Cerebellar cortex (tissue), 1 donor: ENCODE results near the gene PTPRM.

Experiments used
- DNase-seq: peaks from one replicate; pipeline ENCODE4 v3.0.0-alpha.2; 2015; ENCODE audit warnings: low spot score

The PTPRM gene

DNA sequence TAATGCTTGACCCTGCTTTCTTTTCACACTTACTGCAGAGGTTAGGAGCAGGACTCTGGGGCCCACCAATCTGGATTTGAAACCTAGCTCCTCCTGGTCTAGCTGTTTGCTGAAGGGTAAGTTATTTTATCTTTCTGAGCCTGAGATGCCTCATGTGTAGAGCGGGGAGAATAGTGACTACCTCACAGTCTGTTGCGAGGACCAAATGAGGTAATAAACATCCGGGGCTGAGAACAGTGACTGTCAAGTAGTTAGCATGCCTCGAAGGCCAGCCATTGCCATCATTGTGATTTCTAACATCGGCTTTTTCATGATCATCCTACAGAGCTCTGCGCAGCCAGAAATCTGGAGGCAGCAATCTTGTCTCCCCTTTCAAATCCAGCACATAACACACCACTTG is 32.9 kb downstream of the PTPRM start:
- no peak for DNase-seq

DNA sequence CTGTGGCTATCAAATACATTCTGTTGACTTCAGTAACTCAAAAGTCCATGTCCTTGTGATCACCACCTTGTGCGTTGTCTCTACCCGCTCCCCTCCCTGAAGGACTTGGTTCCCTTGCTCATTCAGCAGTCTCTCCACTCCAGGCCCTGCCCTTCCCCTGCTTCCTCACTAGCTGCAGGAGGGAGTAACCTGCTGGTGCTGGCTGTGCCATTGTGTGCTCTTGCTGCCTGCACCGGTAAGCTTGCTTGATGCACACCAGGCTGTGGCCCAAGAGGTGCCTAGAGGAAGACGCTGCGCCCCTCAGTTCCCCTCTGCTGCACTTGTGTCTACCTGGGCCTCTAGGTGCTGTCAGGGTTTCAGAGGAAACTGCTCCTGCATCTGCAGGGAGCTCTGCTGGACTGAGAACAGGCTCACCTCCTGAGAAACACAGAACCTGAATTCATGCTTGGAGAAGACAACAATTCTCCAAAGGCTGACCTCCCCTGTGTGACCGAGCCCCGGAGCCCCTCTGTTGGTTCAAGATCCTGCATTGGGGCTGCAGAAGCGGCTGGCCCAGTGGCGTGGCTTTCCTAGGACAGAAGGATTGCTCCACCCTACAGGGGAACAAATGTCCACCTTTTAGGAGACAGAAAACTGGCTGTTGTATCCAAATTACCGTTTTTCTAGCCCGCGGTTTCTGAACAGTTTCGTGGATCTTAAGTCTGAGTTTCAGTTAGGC is 33.6 kb downstream of the PTPRM start:
- no peak for DNase-seq

DNA sequence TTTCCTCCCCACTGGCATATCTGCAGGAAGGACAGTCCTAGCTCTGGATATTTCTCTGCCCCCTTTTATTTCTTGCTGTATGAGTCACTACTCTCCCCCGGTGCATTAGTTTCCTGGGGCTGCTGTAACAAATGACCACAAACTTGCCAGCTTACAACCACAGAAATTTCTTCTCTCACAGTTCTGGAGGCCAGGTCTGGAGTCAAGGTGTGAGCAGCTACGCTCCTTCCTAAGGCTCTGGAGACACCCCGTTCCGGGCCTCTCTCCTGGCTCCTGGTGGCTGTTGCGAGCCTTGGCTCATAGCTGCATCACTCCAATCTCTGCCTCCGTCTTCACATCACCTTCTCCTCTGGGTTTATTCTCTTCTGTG is 34.1 kb downstream of the PTPRM start:
- no peak for DNase-seq

DNA sequence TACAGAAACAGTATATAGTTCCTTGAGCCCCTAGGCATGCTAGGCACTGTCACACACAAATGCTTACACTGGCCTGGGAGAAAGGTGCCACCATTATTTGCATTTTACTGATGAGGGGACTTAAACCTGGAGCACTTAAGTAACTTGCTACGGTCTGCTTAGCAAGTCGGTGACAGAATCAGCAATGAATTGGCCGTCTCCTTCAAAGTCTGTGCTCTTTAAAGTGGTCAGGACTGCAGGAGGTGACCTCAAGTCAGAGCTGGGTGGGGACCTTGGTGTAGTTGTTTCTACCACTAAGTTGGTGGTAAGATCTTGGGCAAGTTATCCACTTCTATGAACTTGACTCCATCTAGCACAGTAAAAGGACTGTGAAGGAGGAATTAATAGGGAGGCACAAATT is 34.8 kb downstream of the PTPRM start:
- DNase-seq = no peak

DNA sequence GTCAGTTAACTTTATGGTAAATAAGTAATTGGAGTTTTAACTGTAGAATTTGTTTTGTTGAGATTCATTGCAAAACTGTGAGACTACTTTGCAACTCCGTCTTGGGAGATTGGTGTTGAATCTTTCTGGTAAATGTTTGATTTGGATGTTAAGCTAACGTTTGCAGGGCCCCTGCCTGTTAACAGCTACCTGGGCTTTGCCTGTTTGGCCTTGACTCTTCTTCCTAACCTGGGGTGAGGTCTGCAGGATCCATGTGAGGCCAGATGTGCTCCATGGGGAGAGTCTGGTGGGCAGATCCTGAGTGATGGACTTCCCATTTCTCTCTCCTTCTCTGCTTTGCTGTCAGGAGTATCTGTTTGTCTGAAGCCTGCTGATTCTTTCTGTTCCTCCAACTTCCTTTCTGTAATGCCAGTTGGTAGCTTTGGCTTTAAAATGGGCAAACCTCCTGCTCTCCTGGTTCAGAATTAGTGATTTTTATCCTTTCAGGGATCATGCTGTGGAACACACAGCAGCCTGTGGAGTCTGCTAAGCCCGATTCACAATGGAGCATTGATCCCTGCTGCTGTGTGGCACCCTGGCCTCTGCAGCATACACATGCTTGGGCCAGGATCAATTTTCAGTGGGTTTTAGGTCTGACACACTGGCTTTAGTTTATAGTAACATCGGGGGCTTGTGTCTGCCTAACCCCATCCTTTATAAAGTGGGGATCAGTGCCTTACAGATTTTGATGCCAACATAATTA is 36.3 kb downstream of the PTPRM start:
- no peak for DNase-seq

DNA sequence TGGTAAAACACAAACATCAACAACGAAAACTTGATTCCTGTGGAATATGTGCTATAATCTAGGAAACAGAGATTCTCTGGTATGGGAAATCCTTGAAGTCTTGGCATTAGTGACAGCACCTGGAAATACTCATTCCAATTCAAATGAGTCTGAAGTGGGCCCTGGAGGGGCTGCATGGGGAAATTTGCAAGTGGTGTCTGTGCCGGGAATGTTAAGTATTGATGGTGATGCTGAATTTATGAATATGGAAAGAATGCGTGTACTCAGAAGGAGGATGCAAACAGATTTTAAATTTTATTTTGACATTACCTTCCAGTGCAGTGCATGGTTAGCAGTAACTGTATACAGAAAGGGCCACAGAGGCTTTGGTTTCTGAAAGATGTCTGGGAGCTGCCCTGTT is 37.2 kb downstream of the PTPRM start:
- no peak for DNase-seq

DNA sequence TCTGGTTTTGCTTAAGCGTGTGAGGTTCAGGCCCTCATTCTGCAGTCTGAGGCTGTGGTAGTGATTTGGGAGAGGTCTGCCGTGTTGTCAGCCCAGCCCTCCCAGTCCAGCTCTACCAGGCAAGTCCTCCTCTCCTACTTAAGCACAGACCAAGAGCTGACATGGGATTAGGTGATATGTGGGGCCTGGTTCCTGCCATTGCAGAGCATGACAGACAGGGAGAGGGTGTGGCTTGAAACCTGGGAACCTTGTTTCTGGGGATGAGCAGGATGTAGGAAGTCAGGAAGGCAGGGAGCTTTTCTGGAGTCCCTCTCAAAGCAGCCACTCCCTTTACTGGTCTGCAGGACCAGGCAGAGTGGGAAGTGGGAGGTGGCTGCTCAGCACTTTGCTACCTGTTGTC is 38.6 kb downstream of the PTPRM start:
- DNase-seq = no peak

DNA sequence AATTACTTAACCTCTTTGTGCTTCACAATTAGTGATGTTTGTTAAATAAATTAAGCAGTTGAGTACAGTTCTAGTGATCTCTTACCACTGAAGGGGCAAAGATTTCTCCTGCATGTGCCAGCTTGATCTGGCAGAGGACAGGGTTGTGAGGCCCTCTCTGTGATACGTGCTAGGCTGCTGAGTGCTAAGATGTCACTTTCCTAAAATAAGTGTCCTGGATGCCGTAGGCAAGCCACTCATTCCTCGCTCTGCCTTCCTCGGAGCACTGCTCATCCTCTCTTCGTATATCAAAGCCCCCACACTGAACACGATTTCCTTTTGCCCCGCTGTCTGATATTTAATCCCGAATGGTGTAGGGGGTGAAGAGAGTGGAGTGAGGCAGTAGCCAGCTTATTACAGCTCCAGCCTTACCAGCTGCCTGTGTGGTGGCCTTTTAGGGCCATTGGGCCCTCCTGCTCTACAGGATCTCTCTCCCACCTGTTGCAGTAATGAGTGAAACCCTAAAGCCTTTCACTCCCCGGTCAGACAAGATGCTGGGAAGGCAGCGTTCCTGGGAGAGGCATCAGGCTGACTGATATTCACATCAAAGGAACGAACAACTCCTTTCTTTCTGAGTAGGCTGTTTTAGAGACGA is 40.5 kb downstream of the PTPRM start:
- DNase-seq = no peak

DNA sequence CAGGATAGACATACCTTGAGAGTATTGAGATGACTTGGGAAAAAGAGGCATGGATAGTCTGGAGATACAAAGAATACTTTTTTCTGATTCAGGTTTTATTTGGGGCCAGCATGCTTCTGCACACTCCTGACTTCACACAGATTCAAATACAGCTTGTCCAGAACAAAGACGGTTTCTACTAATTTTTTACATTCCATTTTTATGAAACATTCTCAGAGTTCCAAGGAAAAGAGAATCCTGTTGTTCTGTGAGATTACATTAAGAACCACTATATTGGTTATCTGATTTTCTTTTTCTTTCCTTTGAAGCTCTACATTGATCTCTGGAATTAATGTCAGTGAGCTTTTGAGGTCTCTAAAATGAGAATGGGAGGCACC is 41.0 kb downstream of the PTPRM start:
- DNase-seq = no peak

DNA sequence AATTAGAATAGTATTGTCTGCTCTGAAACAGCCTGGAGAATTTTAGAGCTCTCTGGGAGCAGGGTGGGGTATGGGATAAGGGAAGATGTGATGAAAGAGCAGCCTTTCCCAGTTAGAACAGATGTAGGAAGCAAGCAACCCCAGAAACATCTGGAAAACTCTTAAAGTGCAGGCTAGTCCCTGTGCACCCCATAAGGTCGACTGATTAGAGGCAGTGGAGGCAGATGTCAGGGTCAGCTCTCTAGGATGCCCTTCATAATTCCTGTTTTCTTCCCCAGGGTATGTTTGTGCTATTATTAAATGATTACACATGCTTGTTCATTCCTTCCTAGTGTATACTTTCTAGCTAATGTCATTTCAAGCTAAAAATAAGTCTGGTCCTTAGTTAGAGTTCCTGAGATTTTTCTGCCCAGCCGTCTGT is 41.7 kb downstream of the PTPRM start:
- DNase-seq = no peak

DNA sequence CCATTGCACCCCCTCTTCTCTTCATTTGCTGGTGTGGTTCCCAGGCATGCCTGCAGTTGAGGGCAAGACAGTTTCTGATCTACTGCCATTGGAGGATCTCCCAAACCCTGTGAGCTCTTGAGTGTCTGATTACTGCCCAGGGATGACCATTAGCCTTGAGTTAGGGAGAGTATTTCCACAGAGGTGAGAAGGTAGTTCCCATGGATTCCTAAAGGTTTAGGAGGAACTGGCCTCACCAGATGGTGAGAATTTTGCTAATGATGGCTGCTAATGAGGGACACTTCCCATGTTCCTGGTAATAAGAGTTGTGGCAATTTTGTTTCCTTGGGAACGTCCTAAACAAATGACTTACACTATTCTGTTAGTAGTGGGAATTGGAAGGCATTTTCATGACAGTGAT is 42.5 kb downstream of the PTPRM start:
- no peak for DNase-seq

DNA sequence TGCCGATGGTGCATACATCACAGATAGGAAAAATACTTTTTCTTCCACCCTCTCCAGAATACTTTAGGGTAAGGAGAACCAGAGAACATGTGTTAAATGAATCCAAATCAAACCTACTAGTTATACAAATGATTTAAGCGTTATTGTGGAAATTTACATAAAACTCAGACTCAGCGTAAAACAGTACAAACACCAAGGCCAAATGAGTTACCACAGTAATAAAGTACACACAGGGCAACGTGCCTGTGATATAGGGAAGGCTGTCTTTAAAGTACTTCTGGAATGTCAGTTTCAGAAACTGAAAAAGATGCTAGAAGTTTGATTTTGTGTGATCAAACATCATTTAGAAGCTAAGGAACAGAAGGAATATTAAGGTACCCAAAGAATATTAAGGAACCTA is 46.9 kb downstream of the PTPRM start:
- DNase-seq = no peak

DNA sequence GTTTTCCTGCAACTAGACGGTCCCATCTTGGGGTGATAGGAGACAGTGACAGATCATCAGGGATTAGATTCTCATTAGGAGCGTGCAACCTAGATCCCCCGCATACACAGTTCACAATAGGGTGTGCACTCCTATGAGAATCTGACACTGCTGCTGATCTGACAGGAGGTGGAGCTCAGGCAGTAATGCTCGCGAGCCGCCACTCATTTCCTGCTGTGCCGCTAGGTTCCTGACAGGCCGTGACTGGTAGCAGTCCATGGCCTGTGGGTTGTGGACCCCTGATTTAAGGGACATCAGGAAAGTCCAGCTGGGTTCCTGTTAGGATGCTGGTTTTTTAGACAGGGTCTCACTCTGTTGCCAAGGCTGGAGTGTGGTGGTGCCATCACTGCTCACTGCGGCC is 48.7 kb downstream of the PTPRM start:
- DNase-seq = no peak

DNA sequence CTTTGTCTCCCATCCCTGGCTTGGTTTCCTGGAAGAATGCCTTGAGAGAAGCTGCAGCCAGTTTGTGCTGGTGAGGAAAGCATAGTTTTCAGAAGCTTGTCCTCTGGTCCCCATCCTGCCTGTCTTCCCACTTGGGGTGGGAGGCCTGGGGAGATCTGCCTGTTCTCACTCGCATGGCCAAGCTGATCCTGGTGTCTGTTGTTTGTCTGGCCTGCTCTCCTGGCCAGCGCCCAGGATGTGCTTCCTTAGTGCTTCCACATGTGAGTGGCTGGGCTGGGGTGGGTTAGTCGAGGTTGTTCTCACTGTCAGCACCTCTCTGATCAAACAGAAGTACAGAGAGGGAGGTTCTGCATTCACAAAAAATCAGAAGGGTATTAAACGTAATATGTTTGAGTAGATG is 49.5 kb downstream of the PTPRM start:
- no peak for DNase-seq

DNA sequence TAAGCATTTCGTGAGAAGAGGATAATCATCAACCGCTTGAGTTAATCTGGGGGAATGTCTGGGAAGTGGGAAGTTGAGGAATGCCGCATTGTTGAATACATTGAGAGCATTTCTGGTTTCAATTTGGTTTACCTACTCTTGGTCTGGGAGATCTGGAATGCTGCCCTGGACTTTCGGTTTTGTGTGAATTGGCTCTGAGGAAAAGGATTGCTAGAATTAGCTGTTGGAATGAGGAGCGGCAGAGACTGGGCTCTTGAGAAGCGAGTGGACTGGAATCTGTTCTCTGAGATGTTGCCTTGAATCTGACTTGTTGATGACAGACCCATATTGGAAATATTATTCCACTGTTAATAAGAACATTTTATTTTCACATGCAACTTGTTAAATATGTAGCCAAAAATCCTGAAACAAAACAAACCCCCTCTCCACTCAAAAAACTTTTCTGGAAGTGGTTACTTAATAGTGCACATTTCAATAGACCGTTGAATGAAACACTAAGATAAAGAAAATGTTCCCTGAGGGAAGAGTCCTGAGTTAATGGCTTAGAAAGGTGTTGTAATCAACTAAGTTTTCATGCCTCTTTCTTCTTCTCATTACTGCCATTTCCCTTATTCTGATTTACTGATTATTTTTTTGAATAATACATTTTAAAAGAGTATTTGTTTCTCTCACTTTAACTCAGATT is 50.8 kb downstream of the PTPRM start:
- no peak for DNase-seq

DNA sequence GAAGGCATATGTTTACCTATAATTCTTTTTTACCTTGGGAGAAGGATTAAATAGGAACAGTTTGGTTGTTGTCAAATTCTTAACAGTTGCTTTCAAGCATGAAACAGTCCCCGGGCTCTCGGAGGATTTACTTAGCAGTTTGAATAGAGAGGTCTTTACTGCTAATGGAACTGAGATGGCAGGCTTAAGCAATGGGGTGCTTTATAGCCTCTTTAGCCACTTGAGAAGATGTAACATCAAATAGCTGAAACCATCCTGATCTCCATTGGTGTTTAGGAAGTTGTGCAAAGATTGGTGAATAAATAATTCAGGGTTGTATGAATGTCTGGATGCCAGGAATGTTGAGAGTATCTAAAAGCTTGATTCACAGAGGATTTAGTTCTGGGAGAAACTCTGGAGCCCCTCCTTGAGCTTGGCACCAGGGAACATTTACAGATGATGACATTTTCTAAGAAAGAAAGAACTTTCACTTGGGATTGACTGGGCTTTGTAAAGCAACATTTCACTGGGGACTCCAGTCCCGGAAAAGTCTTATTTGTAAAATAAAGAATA is 51.9 kb downstream of the PTPRM start:
- DNase-seq = no peak

DNA sequence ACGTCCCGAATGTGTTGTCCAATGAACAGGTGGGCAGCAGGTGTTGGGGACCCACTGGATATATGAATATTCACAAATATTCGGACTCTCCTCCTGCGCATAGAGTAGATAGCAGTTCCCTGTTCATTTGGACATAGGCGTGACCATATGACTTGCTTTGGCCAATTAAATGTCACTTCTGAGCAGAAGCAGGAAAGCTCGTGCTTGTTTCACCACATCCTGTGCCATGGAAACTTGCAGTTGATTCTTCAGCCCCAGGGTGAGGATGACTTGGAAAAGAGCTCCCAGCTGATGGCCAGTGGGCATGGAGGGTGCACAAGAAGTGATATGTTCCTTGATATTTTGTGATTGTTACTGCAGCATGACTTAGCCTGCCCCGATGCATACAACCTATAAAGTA is 52.6 kb downstream of the PTPRM start:
- no peak for DNase-seq

DNA sequence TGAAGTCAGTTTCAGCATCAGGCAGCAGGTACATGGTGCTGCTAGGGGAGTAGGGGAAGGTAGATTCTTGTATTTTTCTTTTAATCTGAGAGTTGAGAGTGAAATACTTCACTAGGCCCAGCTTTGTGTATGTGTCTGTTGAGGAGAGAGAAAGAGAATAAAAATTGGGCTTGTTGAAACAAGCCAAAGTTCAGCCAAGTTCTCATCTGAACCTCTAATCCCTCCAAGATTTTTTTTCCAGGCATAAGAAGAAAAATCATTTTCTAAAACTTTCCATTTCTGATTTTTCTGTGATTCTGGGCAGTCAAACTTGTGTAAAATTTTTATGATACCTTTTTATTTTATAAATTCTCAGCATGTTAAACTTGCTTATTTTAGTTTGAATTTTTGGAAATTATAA is 55.6 kb downstream of the PTPRM start:
- no peak for DNase-seq

DNA sequence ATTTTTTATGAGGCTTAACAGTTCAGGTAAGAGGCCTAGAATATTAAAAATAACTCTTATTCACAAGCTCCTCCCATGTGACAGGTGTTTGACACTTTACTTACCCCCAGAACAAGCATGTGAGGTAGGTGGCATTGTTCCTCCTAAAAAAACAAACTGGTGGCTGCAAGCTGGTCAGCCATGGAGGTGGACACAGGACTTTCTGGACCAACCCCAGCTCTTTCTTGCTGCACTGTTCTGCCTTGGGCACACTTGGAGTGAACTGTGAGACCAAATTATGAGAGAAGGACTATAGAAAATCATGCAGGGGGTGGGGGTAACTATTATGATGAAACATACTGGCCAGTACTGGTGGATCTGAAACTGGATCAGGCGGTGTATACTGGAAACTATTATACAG is 56.6 kb downstream of the PTPRM start:
- no peak for DNase-seq

DNA sequence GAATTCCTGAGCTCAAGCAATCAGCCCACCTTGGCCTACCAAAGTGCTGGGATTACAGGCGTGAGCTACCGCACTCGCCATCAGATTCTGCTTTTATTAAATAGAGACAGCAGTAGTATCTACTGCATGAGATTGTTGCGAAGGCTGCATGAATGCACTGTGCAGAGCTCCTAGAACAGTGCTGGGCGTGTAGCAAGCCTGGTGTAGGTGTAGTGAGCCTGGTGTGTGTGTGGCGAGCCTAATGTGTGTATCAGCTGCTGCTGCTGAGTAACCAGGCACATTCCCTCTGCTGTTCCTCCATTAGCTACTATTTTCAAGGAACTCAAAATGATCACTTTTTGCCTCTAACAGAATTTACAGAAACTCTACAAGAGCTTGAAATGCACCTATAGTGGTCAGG is 57.6 kb downstream of the PTPRM start:
- DNase-seq = no peak

DNA sequence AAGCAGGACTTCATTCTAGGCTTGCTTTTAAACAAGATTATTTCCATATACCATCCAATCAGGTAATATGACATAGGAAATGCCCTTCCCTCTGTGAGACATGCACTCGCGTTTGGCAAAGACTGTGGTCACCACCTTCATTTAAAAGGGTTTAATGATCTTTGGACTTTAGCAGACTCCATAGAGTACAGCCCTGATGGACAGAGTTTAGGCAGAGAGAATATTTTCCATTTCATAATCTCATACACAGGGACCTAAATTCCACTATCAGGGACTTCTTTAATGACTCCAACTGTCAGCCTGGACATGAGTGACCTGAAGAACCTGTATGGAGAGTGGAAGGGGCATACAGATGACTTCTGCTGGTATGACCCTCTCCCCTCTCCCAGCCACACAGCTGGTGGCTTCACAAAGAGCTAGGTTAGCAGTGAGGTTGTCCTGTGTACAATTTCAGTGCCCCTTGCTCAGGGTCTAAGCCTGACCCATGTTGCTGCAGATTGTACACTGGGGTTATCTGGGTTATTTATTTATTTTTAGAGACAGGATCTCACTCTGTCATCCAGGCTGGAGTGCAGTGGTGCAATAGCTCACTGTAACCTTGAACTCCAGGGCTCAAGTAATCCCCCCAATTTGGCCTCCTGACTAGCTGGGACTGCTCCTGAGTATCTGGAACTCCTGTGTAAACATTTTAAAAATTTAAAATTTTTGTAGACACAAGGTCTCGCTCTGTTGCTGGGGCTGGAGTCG is 59.2 kb downstream of the PTPRM start:
- DNase-seq = no peak

DNA sequence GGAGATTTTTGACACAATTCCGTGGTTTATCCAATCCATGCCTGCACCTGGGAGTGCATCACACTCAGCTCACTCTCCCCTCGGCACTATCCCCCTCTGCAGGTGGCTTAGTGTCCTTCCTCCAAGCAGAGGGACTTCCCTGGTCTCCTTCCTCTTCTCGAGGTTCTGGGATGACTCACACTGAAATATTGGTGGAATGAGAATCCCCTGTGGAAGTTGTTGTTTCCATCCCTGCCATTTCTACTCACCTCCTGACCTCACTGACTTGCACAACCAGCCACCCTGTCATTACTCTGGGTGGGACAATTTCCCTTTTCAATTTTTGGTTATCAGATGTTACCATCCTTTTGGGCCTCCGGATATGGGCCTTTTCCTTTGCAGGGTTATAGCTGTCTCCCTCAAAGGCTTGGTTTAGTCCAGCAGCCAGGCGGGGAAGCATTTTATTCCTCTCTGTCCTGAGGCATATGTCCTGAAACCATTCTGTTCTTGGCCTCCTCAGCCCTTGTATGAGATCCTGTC is 59.9 kb downstream of the PTPRM start:
- no peak for DNase-seq
